ENCODE measurements around the gene P2RY6. TPM values are rescaled to one million over a fixed set of nuclear protein-coding genes. Genes with fewer than 3 reads are reported as not detected.

The P2RY6 gene
- total and polyA plus RNA-seq, 10 of the 15 experiments (the other 5 are each of a cell fraction or from before 2014, with no cell fraction given): 0.05 to 0.90 (median 0.22) TPM; not detected in 4

- no peaks in the 10 kb centered on the region for H3K9me3 ChIP-seq (replicated peaks; ENCODE audit: control insufficient read depth, insufficient read depth, low read length)
- no peak overlapping the region for H3K27ac ChIP-seq (ENCODE audit: control insufficient read depth, insufficient read depth)
- BruUV-seq (replicated peaks): no TSS peak
- ChIA-PET RAD21 (ENCODE audit: unreplicated experiment) (no interaction called here), CTCF (no interaction called here), SMC1A (ENCODE audit: uncharacterized antibody, unreplicated experiment) (interaction anchor here (0.7 kb wide), 1 partner anchor 45 kb away, joined by 3 read pairs; no protein-coding TSS in a partner anchor), POLR2A (no interaction called here)
- H3K27me3 ChIP-seq (replicated peaks in 1 of 2; ENCODE audit: control insufficient read depth in 2 of 2, insufficient read depth in 2 of 2, low read length in 1 of 2): no peaks in the 10 kb centered on the region
- no peaks in the 10 kb centered on the region for H3K79me2 ChIP-seq (ENCODE audit: control insufficient read depth, insufficient read depth, low read length)
- DNase-seq (ENCODE audit: low read depth, low spot score): no peak
- no peak overlapping the region for H3K4me3 ChIP-seq
- WGBS (ENCODE audit: insufficient coverage, insufficient replicate concordance, low lambda C conversion rate, missing lambda C conversion rate): 64% methylated on average over 11 of the region's 11 CpGs
- no peak overlapping the region for H2AFZ ChIP-seq (ENCODE audit: control insufficient read depth, low read depth, low read length)
- intact Hi-C loops (cut with micrococcal nuclease; ENCODE audit: unreplicated experiment): no loop called here
- no peak for TF ChIP-seq HCFC1 (IDR thresholded peaks at IDR 0.05; ENCODE audit: low read length)
- TF ChIP-seq EED (IDR thresholded peaks at IDR 0.05; ENCODE audit: low read depth): no peak
- no peak for TF ChIP-seq CREB1 (IDR thresholded peaks at IDR 0.05; ENCODE audit: low read depth)
- no peak for TF ChIP-seq FOS (IDR thresholded peaks at IDR 0.05; ENCODE audit: borderline replicate concordance, extremely low read depth, insufficient read length)
- no peak for TF ChIP-seq PKNOX1 (IDR thresholded peaks at IDR 0.05)
- no peak for TF ChIP-seq RELA (IDR thresholded peaks at IDR 0.05; ENCODE audit: borderline replicate concordance, partially characterized antibody)
- no peak for TF ChIP-seq SMAD5 (IDR thresholded peaks at IDR 0.05; ENCODE audit: low read depth)
- no peak for TF ChIP-seq TCF12 (IDR thresholded peaks at IDR 0.05; ENCODE audit: low read depth, low read length)
- TF ChIP-seq ZNF274 (IDR thresholded peaks at IDR 0.05; ENCODE audit: insufficient read depth, insufficient read length): no peak
- TF ChIP-seq MTA3 (IDR thresholded peaks at IDR 0.05; ENCODE audit: borderline replicate concordance, low read length): no peak
- no peak for TF ChIP-seq ZNF24 (IDR thresholded peaks at IDR 0.05)
- no peak for TF ChIP-seq POLR2AphosphoS2 (IDR thresholded peaks at IDR 0.05; ENCODE audit: low read depth, low read length)
- no peaks in the 10 kb centered on the region for H3K36me3 ChIP-seq (ENCODE audit: control insufficient read depth in 2 of 2, insufficient read depth in 2 of 2, low read length in 1 of 2)
- no peak for ATAC-seq
- in situ Hi-C loops (cut with MboI): no loop called here
- no peak for FAIRE-seq
- no peak overlapping the region for H3K4me2 ChIP-seq (ENCODE audit: control insufficient read depth, insufficient read depth)
- no peaks in the 10 kb centered on the region for H3K4me1 ChIP-seq (ENCODE audit: control insufficient read depth, insufficient read depth, low read length)
- no peak overlapping the region for H3K9ac ChIP-seq (ENCODE audit: control insufficient read depth, insufficient read depth, low read length)
- no peaks in the 10 kb centered on the region for H4K20me1 ChIP-seq (ENCODE audit: control insufficient read depth, insufficient read depth)
Observed at GRCh38 chr11:73229321-73229895, 42.7 kb upstream of the P2RY6 start.
